SK-N-MC (cell line): Measurements from ENCODE around the gene CEACAM1.

Experiments
- DNase-seq: peaks from one replicate; pipeline ENCODE4 v3.0.0-alpha.2; 2011; ENCODE audit warnings: low read depth, low spot score
- H3K27ac ChIP-seq: fragments of 200-600 bp; sonication (generic); 2 replicates; pipeline ENCODE4 v1.5.1; 2016; ENCODE audit warnings: mixed run types
- H3K36me3 ChIP-seq: fragments of 200-600 bp; sonication (generic); 2 replicates; pipeline ENCODE4 v1.6.1; 2017; ENCODE audit warnings: antibody characterized with exemption, low read length, mixed read lengths; ENCODE audit not compliant: insufficient read depth
- H3K4me3 ChIP-seq: fragments of 200-600 bp; sonication (generic); 2 replicates; pipeline ENCODE4 v1.5.1; 2016
- H3K9ac ChIP-seq: fragments of 200-600 bp; sonication (generic); 2 replicates; pipeline ENCODE4 v1.8.0; 2017; ENCODE audit warnings: mixed run types, mixed read lengths; ENCODE audit not compliant: insufficient read length
- H3K9me3 ChIP-seq: fragments of 200-600 bp; sonication (generic); 2 replicates; pipeline ENCODE4 v1.6.1; 2017; ENCODE audit warnings: low read depth, mild to moderate bottlenecking, antibody characterized with exemption, low read length, moderate library complexity, mixed read lengths
- EZH2 ChIP-seq: fragments of 200-600 bp; sonication (generic); IDR thresholded peaks from one replicate; pipeline ENCODE4 v1.6.1; 2017; ENCODE audit warnings: antibody characterized with exemption
- FOXP2 ChIP-seq: optimal IDR thresholded peaks from 2 replicates; pipeline ENCODE3; 2011; ENCODE audit warnings: mild to moderate bottlenecking, moderate library complexity; ENCODE audit not compliant: insufficient read depth; ENCODE audit errors: extremely low read length, control extremely low read depth
- POLR2AphosphoS5 ChIP-seq: IDR thresholded peaks from 2 replicates; pipeline ENCODE4 v1.6.1; 2012; ENCODE audit warnings: mild to moderate bottlenecking, low read depth, low read length, borderline replicate concordance

Gene CEACAM1

GRCh38 chr19:42528354-42529247 is at the start of gene CEACAM1:
Gene CEACAM1 (minus strand): TSS chr19:42528481. CDS start chr19:42528374, 107 bp downstream.
- no peak within 1 kb of the TSS for H3K27ac ChIP-seq
- DNase-seq = no peak
- no peak for TF ChIP-seq POLR2AphosphoS5
- H3K36me3 ChIP-seq = no peaks in the 10 kb centered on the region
- no peaks in the 10 kb centered on the region for H3K9me3 ChIP-seq
- H3K9ac ChIP-seq = no peak within 1 kb of the TSS
- H3K4me3 ChIP-seq = no peak within 1 kb of the TSS

GRCh38 chr19:42577016-42577415 is 48.7 kb upstream of the CEACAM1 start:
- TF ChIP-seq FOXP2 (no peak), EZH2 (no peak), POLR2AphosphoS5 (no peak)
- Histone ChIP-seq H3K27ac (no peak overlapping the region), H3K4me3 (no peak overlapping the region), H3K36me3 (no peaks in the 10 kb centered on the region), H3K9me3 (no peaks in the 10 kb centered on the region), H3K9ac (no peak overlapping the region)
- DNase-seq = no peak

GRCh38 chr19:42576241-42576640 is 48.0 kb upstream of the CEACAM1 start:
- H3K27ac ChIP-seq = no peak overlapping the region
- no peaks in the 10 kb centered on the region for H3K9me3 ChIP-seq
- no peak overlapping the region for H3K4me3 ChIP-seq
- TF ChIP-seq POLR2AphosphoS5 = no peak
- no peak for TF ChIP-seq FOXP2
- no peak for TF ChIP-seq EZH2
- no peaks in the 10 kb centered on the region for H3K36me3 ChIP-seq
- DNase-seq = no peak
- H3K9ac ChIP-seq = no peak overlapping the region

- Histone ChIP-seq H3K36me3 (no peaks in the 10 kb centered on the region), H3K27ac (no peak overlapping the region), H3K9ac (no peak overlapping the region), H3K4me3 (no peak overlapping the region), H3K9me3 (no peaks in the 10 kb centered on the region)
- no peak for DNase-seq
- TF ChIP-seq FOXP2 (no peak), EZH2 (no peak), POLR2AphosphoS5 (no peak)
Observed at GRCh38 chr19:42573642-42574041, 45.4 kb upstream of the CEACAM1 start.

GRCh38 chr19:42571116-42571515 is 42.8 kb upstream of the CEACAM1 start:
- DNase-seq = no peak
- TF ChIP-seq FOXP2 (no peak), POLR2AphosphoS5 (no peak), EZH2 (no peak)
- Histone ChIP-seq H3K36me3 (no peaks in the 10 kb centered on the region), H3K9ac (no peak overlapping the region), H3K4me3 (no peak overlapping the region), H3K27ac (no peak overlapping the region), H3K9me3 (no peaks in the 10 kb centered on the region)

- no peaks in the 10 kb centered on the region for H3K36me3 ChIP-seq
- no peak overlapping the region for H3K27ac ChIP-seq
- no peak for DNase-seq
- H3K9ac ChIP-seq = no peak overlapping the region
- H3K9me3 ChIP-seq = no peaks in the 10 kb centered on the region
- H3K4me3 ChIP-seq = no peak overlapping the region
- TF ChIP-seq POLR2AphosphoS5 (no peak), FOXP2 (no peak), EZH2 (no peak)
Observed at GRCh38 chr19:42569193-42569592, 40.9 kb upstream of the CEACAM1 start.

GRCh38 chr19:42568006-42568405 is 39.7 kb upstream of the CEACAM1 start:
- DNase-seq = no peak
- TF ChIP-seq EZH2 = no peak
- no peak for TF ChIP-seq FOXP2
- TF ChIP-seq POLR2AphosphoS5 = no peak
- no peaks in the 10 kb centered on the region for H3K36me3 ChIP-seq
- no peak overlapping the region for H3K4me3 ChIP-seq
- H3K9me3 ChIP-seq = no peaks in the 10 kb centered on the region
- no peak overlapping the region for H3K27ac ChIP-seq
- no peak overlapping the region for H3K9ac ChIP-seq

GRCh38 chr19:42567567-42567966 is 39.3 kb upstream of the CEACAM1 start:
- no peak for TF ChIP-seq FOXP2
- TF ChIP-seq POLR2AphosphoS5 = no peak
- no peak for TF ChIP-seq EZH2
- no peak for DNase-seq
- no peak overlapping the region for H3K9ac ChIP-seq
- no peak overlapping the region for H3K27ac ChIP-seq
- no peak overlapping the region for H3K4me3 ChIP-seq
- H3K9me3 ChIP-seq = no peaks in the 10 kb centered on the region
- no peaks in the 10 kb centered on the region for H3K36me3 ChIP-seq
